Suppressor macrophage (primary cell): Measurements from ENCODE around the gene NWD2.
A peak's percentile ranks its signal among the peaks of the same experiment; 100 is the strongest.

ENCODE experiments used
- DNase-seq, 4 experiments: peaks; one replicate each; pipeline ENCODE4 v3.0.0-alpha.2; 2020 to 2022

The NWD2 gene

DNA sequence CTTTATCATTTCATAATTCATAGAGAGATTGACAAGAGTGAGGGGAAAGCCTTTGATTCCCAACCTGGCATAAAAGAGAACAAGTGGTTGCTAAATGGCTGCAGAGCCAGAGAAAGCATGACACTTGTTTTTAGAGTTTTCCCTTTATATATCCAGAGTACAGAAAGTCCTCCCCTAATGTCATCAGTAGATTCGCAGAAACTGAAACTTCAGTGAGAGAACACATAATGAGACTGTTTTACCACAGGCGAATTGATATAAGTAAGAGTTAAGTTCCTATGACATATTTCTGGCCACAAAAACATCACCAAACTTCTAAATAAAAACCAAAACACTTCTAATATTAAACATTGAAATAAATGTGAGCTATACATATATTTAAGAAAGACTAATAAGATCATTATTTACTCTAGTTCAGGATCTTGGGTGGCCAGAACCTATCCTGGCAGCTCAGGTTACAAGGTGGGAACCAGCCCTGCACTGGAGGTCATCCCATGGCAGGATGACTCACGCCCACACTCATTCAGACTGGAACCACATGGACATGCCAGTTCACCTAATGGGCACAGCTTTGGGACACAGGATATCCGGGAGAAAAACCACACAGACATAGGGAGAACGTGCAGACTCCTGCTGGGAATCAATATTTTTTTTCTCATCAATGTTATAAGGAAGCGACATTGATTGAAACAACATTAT, 35.5 kb downstream of the NWD2 start:
- DNase-seq, result no peak

DNA sequence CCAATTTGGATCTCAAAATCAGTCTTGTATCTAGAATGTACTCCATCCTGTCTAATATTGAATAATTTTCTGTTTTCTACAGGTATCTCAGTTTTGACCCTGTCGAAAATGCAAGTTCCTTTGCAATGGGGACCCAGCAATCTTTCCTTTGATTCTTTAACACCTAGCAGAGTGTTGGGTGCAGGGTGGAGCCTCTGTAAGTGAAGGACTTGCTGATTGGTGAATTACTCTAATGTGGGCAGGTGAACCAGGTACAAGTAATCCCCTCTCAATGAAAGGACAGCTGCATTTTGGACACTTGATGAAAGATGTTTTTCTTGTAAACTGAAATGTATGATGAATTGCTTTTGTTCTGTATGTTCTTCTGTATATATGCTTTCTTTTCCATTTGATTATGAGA, 54.9 kb downstream of the NWD2 start:
- DNase-seq, result no peak

DNA sequence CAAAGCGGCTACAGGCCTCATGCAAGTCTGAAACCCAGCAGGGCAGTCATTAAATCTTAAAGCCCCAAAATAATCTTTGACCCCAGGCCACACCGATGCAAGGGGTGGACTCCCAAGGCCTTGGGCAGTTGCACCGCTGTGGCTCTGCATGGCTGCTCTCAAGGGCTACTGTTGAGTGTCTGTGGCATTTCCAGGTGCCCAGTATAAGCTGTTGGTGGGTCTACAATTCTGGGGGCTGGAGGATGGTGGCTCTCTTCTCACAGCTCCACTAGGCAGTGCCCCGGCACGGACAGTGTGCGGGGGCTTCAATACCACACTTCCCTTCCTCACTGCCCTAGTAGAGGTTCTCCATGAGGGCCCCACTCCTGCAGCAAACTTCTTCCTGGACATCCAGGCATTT, 60.1 kb downstream of the NWD2 start:
- no peak for DNase-seq

DNA sequence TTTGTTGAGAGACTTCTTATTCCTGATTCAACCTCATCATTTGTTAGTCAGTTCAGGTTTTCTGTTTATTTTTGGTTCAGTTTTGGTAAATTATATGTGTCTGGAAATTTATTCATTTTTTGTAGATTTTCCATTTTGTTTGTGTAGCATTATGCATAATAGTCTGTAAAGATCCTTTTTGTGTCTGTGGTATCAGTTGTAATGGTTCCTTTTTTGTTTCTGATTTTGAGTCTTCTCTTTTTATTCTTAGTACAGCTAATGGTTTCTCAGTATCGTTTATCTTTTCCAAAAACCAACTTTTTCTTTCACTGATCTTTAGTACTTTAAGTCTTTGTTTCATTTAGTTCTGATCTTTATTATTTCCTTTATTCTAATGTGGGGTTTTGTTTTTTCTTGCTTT, 61.4 kb downstream of the NWD2 start:
- no peak for DNase-seq

DNA sequence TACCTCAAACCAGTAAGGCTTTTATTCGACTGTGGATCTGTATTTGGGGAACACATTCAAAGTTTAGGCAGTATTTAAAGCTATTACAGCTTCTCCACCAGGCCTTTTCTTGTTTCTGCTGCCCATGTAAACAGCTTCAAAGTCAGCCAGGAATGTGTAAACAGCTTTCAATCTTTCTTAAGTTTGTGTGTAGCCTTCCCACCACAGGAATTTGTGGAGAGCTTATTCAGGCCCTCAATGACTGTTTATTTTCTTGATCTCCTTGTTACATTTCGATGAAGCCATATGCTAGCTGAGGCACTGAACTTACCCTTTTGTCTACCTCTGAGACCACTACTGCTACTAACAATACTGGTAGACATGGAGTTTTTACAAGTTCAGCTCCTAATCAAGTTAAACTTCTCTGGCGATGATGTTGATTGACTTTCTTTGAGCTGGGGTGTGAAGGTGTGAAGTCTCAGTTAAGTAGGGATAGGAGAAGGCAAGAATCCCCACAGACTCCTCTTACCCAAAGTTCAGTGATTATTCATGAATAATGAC, 72.6 kb downstream of the NWD2 start:
- no peak for DNase-seq

DNA sequence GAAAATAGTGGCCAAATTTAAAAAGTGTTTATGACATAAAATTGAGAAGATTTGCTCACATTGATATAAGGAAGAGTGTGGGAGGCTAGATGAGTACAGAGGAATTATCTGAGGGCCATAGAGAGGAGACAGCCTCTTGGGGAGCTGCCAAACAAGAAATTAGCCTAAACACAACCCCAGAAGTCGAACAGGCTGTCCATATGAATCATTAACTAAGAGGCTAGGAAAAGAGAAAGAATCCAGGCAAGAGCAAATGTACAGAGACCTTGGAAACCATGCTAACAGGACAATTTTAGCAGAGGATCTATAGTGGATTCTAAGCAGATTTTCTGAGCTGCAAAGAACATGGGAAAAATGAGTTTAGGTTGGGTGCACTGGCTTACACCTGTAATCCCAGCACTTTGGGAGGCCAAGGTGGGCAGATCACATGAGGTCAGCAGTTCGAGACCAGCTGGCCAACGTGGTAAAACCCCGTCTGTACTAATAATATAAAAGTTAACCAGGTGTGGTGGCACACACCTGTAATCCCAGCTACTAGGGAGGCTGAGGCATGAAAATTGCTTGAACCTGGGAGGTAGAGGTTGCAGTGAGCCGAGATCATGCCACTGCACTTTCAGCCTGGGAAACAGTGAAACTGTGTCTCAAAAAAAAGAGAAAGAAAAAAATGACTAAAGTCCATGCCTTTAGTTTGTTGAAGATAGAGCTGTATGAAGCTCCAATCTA, 76.1 kb downstream of the NWD2 start:
- no peak for DNase-seq

DNA sequence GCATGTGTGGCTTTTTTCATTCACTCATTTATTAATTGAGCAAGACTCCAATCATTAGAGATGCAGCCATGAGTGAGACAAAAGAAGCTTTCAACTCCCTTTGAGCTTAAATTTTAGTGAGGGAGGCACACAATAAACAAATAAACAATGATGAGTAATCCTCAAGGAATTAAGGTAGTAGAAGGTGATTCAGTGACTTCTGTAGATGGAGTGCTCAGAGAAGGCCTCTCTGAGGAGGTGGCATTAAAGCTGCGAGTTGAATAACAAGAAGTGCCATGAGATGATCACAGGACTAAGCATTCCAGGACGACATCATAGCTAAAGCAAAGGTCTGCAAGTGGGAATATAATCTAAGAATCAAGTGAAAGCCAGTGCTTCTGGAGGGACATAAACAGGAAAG, 77.6 kb downstream of the NWD2 start:
- no peak for DNase-seq

DNA sequence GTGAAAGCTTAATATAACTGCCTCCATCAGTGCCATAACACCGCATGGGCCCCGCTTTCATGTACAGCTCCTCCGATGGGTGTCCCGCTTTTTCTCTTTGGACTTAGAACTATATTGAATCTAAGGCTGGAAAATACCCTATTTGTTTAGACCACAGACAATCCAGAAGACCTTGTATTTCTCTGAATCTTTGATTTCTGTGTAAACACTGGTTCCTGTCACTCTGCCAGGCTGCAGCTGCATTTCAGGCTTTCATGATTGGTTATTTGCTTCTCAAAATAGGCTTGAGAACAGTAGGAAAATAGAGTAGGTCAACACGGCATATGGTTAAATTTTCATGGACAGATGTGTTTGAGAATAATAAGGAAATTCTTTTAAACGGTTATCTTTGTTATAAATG, 80.0 kb downstream of the NWD2 start:
- DNase-seq, result no peak

DNA sequence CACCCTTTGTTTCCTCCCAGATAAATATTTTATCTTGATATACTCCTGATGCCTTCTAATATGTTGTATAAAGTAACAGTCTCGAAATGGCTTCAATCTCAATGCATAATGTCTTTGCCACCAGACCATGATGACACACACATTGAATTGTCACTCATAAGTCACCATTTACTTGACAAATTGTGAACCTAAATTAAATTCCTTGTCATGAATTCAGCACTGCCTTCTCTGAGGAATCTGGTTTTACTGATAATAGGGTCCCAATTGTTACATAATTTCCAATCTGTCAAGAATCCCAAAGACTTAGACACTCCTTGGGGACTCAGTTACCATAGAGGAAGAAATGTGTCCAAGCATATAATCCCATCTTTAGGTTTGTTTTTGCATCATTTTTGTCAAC, 82.3 kb downstream of the NWD2 start:
- DNase-seq, result no peak

DNA sequence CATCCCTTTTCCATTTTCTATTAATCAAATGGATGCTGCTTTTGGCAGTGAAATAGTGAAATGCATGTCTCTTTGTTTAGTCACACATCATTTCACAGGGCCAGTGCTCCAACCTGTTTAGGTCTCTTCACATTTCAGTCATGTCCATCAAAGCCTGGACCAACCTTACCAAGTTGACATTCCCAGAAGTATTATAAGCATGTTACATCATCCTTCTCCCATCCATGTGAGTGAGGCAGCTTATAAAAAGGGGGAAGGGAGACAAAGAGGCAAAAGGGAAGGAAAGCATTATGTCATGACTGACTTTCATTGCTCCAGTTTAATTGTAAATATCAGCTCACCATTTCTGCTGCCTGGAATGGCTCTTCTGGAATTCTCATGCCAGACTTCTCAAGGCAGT, 94.4 kb downstream of the NWD2 start:
- DNase-seq, result no peak

DNA sequence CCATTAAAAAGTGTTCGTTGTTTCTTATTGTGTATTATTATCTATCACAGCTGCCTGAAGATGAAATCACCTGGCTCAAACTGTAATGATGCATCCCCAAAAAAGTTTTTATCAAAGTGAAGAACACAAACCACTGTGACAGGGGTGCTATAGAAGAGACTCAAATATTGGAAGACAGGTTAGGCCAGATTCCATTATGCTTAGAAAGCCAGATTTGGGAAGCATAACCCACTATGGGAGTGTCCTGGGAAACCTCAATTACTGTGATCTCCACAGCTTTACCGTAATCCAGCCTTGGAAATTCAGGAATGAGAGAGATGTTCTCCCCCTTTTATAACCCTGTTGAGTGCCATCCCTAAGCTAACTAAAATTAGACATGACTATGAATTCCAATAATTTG, 114.2 kb downstream of the NWD2 start:
- DNase-seq, result no peak

DNA sequence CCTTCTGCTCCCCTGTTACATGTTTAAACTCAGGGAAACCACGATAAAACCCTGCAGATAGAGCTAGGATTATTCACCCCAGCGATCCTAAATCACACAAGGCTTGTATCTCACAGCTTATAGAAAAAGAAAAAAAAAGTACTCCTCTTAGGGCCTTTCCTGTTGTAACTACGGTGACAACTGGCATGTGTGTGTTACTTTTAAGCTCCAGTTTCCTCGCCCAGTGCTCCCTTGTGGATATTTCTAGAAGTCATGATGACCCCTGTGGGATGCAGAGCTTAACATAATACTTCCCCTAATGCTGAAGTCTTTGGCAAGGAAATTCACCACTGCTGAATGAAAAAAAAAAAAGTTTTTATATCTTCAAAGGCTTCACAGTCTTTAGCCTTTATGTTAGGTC, 114.7 kb downstream of the NWD2 start:
- DNase-seq, result no peak

DNA sequence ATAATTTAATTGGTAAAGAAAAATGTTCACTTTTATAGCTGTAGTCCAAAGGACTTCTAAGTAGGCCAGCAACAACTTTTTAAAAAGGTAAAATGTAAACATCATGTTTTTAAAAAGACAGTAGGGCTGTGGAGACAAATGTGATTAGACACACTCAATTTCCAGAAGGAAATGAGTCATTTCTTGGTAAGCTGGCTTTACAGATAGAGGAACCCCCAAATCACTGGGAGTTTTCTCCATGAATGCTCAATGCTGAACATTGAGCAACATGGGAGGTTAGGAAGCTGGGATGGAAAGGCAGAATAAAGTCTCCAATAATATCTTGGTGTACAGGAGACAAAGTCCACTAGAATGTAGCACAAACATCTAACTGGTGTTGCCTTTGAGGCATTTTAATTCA, 121.3 kb downstream of the NWD2 start:
- peak; percentile 42 to 69 (median 56) for DNase-seq

DNA sequence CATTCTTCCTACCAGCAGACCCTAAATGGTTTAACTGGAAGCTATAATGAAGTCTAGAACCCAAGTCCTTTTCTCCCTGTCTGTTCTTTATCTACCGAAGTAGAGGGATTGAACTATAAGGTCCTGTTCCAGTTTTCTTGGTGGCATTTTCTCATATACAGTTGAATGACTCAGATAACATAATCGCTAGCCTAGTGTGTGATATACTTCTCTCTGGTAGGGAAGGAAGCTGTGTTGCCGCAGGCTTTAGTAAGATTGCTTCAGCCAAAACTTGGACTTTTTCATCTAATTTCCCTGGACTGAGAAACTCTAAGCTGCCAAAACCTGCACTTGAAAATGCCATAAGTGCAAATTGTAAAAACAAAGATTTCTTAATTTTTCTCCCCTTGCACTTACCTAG, 123.4 kb downstream of the NWD2 start:
- peak; percentile 45 to 77 (median 60) for DNase-seq

DNA sequence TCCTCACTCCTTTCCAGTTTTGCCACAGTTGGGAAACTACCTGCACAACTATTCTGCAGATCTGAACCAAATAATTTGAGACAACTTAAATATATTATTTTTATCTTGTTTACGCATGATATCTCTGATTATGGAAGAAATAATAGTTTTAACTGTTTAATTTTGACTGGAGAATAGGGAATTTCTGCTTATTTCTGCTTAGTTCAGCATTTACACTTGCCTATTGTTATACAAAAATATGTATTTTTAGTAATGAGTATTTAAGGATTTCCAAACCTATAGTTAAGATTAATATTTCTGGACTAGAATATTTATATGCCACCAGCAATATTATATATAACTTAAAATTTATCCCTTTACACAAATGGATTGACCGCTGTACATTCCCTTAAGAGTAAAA, 125.5 kb downstream of the NWD2 start:
- DNase-seq, result no peak

DNA sequence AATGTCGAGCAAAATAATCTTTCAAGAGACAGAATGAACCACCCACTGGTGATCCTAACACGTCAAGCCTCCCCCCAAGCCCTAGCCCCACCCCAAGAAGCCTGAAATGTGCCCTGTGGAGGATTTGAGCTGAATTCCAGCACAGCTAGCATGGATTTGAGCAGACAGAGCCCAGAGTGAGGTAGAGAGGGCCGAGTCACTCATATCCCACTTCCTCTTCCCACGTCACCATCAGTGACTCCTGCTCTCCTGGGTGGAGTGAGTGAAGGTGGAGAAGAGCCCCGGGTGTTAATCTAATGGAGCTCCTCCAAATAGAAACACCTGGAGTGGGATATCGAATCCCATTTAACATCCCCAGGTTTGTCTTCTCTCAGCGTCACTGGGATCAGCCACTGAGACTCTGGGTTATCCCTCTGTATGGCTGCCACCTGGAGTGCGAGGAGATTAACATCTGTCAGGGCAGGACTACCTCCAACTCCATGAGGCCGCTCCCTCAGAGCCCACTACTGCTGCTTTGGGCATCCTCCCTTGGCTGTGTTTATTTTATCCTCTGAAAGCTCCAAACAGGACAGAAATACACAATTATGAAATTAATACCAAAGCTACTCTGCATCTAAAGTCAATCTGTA, 136.6 kb downstream of the NWD2 start:
- no peak for DNase-seq

DNA sequence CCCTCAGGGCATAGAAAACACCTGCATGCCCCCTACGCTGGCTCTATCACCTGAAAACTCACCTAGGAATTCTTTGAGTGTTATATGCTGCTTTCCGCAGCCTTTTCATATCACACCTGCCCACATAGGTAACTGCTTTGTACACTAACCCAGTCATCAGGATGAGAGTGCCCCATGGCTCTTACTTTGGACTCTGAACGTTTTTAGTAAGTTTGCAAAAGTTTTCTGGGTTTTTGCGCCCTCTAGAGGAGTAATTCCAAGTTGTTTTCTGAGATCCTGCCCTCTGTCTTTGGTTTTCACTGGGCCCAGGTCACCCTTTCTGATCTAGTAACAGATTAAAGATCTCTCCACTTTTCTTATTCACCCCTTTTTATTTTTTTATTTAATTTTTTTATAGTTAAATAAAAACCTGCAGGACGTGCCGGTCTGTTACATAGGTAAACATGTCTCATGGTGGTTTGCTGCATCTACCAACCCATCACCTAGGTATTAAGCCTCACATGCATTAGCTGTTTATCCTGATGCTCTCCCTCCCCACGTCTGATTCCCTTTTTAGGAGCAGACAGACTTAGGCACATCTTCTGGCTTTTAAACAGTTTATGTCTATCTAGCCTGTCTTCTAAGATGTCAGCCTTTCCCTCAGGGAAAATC, 139.2 kb downstream of the NWD2 start:
- DNase-seq, result peak; percentile 66 to 80 (median 72)

DNA sequence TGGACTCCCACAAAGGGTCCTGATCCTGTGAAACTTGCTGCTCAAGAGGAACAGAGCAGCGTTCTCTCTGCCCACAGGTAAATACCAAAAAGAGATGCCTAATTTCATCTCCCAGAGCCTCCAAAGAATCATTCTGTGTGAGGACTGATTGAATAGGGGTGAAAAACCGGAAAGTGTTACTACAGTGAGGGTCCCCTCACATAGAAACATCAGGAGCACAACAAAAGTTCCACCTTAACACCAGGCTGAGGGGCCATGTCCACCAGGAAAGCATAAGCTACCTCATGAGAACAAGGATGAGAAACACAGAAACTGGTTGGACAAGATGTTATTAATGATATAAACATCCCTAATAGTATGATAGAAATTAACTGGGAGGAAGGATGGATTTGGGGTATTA, 140.9 kb downstream of the NWD2 start:
- DNase-seq, result no peak

DNA sequence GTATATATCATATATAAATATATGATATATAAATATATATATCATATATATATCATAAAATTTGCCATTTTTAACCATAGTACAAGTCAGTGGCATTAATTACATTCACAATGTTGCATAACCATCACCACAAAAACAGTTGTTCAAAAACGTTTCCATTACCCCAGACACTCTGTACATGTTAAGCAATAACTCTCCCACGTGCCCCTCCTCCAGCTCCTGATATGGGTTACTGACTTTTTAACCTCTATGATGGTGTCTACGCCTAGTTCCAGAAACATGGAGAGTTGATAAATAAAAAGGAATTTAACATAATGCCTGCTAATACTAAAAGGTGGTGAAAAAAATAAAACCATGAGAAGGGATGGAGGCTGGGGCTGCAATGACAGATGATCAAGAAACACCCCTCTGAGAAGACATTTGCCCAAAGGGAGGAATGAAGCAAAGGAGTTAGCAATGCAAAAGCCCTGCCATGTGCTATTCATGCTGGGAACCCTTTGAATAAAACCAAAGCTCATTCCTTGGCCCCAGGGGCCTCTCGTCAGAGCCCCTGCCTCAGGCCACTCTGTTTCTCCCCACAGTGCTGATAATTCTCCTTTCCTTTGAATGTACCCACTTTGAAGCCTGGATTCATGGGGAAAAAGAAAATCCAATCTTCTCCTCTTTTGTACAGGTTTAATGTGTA, 144.3 kb downstream of the NWD2 start:
- DNase-seq, result peak; percentile 64 to 81 (median 75)

DNA sequence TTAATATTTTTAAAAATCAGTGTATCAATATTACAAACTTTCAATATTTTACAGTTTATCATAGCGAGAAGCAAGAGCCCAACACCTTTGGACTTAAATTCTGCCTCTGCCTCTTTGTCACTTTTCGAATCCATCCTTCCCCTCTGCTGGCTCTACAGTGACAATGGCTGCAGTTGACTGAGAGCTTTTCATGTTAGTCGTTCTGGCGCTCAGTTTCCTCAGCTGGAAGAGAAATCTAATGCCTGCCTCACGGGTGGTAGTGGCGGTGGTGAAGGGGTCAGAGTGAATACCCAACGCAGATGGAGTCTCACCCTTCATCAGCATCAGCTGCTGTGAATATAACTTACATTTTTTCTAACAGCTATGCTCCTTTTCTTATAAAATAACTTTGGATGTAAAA, 144.8 kb downstream of the NWD2 start:
- no peak for DNase-seq

DNA sequence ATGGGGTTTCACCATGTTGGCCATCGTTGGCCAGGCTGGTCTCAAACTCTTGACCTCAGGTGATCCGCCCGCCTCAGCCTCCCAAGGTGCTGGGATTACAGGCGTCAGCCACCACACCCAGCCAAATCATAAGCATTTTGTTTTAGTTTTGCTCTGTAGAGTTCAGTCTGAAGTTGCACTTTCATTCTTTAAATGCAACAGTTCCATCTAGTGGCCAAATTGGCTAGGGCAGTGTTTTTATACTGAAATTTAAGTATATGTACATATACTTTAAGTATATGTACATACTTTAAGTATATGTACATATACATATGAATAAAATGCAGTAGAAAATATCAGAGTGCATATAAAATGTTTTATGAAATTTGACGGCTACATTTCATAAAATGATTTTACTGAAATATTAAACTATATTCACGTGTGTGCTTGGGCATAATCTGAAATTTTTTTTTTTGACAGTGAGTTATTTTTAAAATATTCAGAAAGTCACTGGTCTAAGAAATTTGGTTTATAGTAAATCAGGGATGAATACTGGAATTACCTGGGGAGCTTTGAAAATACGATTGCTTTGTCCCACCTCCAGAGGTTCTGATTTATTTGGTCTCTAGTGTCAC, 145.5 kb downstream of the NWD2 start:
- peak; percentile 77 to 87 (median 84) for DNase-seq
